A172 (cell line): Measurements from ENCODE around the gene CASP4. TPM values are rescaled to one million over a fixed set of nuclear protein-coding genes. Genes with fewer than 3 reads are reported as not detected.
"Not testable (repeated sequence)": the region's sequence is repeated elsewhere in the genome, so short reads cannot be mapped to it uniquely, and the experiment has no call there.

ENCODE experiments used
- DNase-seq: peaks from one replicate; pipeline ENCODE4 v3.0.0-alpha.2; 2015; ENCODE audit warnings: low spot score
- total RNA-seq: library from RNA; depleted of rRNA; stranded (reverse); fragments of >200 nt; shearing (Covaris generic); gene quantifications from 2 replicates; pipeline ENCODE4 v1.2.3, GENCODE V29; 2014

Gene CASP4
- total RNA-seq, 1 experiment from 2014 or later, result 64.9 TPM

DNA sequence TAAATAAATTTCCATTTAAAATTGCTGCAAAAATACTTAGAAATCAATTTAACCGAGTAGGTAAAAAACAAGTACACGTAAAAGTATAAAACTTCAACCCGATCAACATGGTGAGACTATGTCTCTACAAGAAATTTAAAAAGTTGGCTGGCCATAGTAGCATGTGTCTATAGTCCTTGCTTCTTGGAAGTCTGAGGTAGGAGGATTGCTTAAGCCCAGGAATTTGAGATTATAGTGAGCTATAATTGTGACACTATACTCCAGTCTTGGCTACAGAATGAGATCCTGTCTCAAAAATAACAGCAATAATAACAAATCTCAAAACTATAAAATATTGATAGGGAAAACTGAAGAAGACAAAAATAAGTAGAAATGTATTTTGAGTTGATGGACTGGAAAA lies 11.1 kb downstream of the CASP4 start:
- DNase-seq, result no peak

DNA sequence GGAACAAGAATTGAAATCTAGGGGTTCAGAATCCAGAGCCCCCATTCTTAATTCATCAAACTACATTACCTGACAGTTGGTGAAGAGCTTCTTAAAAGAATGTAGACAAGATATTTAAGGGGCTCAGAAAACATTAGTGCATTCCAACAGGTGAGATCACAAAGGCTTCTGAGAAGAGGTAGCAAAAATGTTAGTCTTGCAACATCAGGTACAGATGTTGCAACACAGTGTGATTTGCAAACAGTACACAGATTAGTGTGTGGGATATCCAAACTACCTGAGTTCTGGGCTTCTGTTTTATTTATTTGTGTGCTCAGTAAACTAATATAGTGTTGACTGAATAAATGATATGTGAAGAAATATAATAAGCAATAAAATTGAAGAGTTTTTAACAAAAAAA lies 11.8 kb downstream of the CASP4 start:
- DNase-seq, result no peak

DNA sequence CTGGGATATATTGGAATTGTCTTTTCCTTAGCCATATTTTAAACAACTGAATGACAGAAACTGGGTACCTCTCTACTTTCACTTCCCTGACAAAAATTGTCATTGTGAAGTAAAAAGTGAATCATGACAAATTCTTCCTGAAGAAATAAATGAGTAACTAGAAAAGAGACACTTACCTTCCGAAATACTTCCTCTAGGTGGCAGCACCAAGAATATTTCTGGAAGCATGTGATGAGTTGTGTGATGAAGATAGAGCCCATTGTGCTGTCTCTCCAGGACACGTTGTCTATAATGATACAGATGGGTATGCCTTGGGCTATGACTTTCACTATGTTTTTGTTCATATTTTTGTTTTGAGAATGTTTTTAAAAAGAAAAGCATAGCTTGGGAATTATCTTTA lies 21.5 kb downstream of the CASP4 start:
- peak; percentile 39 for DNase-seq

- DNase-seq, result no peak
Measured at GRCh38 chr11:104944076-104944475, 24.3 kb downstream of the CASP4 start.

- DNase-seq, result no peak
Measured at GRCh38 chr11:104943561-104943960, 24.8 kb downstream of the CASP4 start.

DNA sequence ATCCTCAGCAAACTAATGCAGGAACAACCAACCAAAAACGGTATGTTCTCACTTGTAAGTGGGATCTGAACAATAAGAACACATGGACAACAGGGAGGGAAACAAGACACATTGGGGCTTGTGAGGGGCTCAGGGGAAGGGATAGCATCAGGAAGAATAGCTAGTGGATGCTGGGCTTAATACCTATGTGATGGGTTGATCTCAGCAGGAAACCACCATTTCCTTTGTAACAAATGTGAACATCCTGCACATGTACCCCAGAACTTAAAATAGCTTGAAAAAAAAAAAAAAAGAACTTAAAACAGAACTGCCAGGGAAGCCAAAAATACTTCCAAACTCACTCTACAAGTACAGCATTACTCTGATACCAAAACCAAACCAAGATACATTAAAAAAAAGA lies 33.8 kb downstream of the CASP4 start:
- no peak for DNase-seq

DNA sequence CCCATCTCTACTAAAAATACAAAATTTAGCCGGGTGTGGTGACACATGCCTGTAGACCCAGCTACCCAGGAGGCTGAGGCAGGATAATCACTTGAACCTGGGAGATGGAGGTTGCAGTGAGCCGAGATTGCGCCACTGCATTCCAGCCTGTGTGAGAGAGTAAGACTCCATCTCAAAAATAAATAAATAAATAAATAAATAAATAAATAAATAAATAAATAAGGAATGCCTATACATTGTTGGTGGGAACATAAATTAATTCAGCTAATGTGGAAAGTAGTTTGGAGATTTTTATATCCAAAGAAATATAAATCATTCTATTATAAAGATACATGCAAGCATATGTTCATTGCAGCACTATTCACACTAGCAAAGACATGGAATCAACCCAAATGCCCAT lies 34.3 kb downstream of the CASP4 start:
- DNase-seq, result not testable (repeated sequence)

GRCh38 chr11:104928811-104929210 lies 39.6 kb downstream of the CASP4 start:
- DNase-seq, result no peak

GRCh38 chr11:104926771-104927611 lies 41.4 kb downstream of the CASP4 start:
- no peak for DNase-seq

- no peak for DNase-seq
Measured at GRCh38 chr11:104925850-104926249, 42.5 kb downstream of the CASP4 start.

GRCh38 chr11:104918113-104918824 lies 50.1 kb downstream of the CASP4 start:
- peak; percentile 23 for DNase-seq

GRCh38 chr11:104917271-104918112 lies 50.9 kb downstream of the CASP4 start:
- DNase-seq, result no peak

GRCh38 chr11:104916442-104916841 lies 51.9 kb downstream of the CASP4 start:
- DNase-seq, result no peak

DNA sequence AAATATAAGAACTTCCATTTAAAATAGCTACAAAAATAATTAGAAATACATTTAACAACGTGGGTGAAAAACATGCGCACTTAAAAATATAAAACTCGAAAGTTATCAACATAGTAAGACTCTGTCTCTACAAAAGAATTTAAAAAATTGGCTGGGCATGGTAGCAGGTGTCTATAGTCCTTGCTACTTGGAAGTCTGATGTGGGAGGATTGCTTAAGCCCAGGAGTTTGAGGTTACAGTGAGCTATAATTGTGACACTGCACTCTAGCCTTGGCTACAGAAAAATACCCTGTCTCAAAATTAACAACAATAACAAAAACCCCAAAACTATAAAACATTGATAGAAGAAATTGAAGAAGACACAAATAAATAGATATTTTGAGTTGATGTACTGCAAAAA lies 56.3 kb downstream of the CASP4 start:
- DNase-seq, result no peak

GRCh38 chr11:104908186-104908531 lies 60.2 kb downstream of the CASP4 start:
- DNase-seq, result no peak

DNA sequence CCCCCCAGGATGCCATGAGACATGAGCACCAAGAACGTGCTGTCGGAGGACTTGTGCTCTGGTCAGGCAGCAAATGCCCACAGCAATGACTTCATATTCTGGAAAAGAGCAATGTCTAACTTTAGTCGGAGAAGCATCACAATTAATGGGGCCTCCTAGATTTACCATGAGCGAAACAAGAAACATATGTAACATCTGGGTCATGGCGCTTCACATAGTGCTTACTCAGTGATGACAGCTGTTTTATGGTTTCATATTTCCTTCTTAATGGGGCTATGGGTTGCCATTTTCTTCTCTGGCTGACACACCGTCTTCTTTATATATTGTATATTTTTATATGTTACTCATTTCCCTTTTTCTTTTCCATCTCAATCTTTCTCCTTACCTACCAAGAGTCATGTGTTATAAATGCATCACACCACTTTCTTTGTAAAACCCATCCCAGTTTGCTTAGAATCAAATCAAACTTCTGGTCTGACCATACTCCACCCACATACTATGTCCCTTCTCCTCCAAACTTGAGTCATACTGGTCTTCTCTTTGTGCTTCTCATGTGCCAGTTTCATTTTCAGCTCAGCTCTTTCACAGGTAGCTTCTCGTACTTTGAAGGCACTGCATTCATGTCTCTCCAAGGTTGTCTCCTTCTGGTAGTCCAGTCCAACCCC lies 60.7 kb downstream of the CASP4 start:
- no peak for DNase-seq

DNA sequence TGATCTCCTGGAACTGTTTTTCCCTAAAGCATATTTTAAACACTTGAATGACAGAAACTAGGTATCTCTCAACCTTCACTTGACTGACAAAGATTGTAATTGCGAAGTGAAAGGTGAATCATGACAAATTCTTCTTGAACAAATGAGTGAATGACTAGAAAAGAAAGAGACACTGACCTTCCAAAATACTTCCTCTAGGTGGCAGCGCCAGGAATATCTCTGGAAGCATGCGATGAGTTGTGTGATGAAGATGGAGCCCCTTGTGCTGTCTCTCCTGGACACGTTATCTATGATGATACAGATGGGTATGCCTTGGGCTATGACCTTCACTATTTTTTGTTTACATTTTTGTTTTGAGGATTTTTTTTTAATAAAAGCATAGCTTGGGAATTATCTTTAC lies 63.1 kb downstream of the CASP4 start:
- DNase-seq, result no peak

GRCh38 chr11:104899226-104899625 lies 69.1 kb downstream of the CASP4 start:
- no peak for DNase-seq

- no peak for DNase-seq
Measured at GRCh38 chr11:104898685-104899013, 69.7 kb downstream of the CASP4 start.

DNA sequence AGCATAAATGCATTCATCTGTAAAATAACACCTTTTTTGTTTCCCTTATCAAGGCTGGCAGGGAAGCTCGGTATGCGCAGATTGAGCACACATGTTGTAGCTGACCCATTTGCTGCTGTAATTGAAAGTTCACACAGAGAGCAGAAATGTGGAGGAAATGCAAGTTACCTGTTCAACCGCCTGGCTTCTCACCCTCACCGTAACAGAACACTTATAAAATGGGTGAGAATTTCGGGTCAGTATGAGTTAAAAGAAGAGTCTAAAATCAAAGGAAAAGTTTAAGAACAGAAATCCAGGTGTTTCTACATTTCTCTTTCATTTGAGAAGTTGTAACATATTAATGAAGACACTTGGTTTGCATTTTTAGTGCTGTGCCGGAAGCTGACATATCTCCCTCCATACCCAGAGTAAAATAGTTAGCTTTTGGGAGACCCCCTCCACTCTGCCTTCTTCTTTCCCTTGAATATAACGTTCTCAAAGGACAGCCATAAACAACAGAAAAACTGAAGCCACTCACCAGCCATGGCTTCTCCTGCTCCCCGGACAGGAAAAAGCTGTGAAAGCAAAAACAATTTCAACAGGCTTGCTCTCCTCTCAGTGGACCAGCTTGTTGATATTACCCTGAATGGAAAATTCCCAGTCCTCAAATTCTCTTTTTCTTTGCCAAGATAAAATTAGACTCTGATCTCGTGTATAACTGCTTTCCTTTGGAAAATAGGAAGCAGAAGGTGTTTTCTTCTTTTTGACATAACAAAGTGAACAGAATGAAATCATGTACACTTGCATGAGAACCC lies 70.3 kb downstream of the CASP4 start, which contains the start of gene CASP12:
CASP12 (minus strand) TSS at position 570 of the 794 bp plus-strand sequence.
- DNase-seq, result no peak

- DNase-seq, result no peak
Measured at GRCh38 chr11:104895634-104896033, 72.7 kb downstream of the CASP4 start.
